NCI-H526 treated with DMSO at 0.1 percent for 48 hours (cell line): ENCODE data around the gene MADCAM1.
A peak's percentile ranks its signal among the peaks of the same experiment; 100 is the strongest.

Source experiments
- DNase-seq: peaks from one replicate; lab custom pipeline; 2025; lab: John Stamatoyannopoulos, UW

MADCAM1 gene

DNA sequence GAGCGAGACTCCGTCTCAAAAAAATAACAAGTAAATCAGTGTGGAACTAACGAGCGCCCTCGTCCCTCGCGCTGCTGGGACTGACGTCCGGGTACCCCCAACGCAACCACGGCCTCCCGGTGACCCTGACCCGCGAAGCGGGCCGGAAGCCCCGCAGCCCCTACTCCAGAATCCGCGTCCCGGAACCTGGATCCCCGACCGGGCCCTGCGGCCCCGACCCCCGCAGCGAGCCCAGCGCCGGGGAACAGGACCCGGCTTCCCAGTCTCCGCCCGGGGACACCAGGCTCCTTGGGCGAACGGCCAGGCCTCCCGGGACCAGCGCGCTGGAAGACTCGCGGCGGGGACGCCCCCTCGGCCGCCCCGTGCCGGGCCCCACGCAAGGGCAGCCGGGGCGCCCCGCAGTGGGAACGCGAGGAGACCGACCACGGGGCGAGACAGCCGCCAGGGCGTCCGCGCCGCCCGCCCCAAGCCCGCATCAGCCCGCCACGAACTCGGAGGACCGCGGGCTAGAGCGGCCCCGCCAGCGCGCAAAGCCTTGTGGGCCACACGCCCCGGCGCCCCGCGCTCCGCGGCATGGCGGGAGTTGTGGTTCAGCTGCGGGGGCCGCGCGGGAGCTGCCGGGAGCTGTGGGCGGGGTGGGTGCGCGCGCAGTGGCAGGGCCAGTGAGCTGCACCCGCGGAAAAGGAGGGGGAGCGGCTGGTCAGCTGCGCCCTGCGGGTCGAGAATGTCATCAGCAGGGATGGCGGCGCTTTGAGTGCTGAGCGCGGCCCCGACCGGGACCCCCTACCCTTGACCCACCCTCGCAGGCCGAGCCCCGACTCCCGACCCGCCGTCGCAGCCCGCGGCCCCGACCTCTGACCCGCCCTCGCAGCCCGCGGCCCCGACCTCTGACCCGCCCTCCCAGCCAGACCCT, 7.5 kb upstream of the MADCAM1 start:
- peak; percentile 77 for DNase-seq

GRCh38 chr19:489418-490196, 6.7 kb upstream of the MADCAM1 start:
- no peak for DNase-seq

DNA sequence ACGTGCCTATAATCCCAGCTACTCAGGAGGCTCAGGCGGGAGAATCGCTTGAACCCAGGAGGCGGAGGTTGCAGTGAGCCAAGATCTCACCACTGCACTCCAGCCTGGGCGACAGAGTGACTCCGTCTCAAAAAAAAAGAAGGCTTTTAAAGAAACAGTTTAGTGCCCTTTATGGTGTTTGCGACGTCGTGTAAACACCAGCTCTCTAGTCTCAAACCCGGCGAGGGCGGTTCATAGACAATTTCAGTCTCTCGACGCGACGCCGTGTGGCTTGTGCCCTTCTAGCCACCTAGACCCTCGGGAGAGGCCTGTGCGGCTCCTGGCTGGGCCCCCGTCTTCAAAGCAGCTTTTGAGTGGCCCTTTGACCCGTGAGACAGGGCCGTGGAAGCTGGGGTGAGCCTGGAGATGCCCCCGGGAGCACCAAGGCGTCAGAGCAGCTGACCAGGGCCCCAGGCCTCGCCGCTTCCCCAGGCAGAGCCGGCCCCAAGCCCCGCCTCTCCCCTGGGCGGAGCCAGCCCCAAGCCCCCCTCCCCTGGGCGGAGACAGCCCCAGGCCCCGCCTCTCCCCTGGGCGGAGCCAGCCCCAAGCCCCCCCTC, 5.0 kb upstream of the MADCAM1 start:
- DNase-seq = no peak

DNA sequence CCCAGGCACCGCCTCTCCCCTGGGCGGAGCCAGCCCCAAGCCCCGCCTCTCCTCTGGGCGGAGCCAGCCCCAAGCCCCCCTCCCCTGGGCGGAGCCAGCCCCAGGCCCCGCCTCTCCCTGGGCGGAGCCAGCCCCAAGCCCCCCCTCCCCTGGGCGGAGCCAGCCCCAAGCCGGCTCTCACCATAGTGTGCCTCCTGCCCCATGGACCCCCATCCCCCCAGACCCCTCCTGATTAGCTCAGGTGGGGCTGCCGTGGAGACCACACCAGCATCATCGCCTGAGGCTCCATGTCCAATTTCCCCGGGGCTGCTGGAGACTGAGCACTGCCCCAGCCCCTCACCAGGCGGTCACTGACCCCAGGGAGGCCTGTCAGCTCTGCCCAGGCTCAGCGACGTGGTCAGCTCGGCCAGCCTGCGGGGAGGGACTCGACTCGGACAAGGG, 4.2 kb upstream of the MADCAM1 start:
- DNase-seq = no peak

DNA sequence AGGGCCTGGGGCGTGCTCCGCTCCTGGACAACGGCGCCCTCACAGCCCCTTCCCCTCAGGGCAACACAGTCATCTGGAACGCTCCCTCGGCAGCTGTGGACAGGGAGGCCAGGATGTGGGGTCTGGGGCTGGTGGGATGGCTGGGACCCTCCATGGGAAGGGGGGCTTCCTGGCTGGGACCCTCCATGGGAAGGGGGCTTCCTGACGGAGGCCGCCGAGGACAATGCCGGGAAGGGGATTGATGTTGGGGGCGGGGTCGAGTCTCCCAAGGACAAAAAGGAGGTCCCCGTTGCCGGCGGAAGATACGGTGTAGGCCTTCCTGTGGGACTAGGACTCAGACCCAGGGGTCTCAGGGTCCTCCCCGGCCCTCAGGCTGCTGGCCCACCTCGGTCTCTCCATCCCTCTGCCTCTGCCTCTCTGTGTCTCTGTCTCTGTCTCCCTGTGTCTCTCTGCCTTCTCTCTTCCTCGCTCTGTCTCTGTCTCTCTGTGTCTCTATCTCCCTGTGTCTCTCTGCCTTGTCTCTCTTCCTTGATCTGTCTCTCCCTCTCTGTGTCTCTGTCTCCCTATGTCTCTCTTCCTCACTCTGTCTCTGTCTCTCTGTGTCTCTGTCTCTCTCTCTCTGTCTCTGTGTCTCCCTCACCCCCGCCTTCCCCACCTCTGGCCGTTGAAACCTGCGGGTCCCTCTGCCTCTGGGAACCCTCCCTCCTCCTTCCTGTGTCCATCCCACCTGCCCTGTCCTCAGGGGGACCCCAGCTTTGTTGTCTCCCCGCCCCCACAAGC, 2.7 kb upstream of the MADCAM1 start:
- no peak for DNase-seq

GRCh38 chr19:494171-495080, 1.9 kb upstream of the MADCAM1 start:
- no peak for DNase-seq

GRCh38 chr19:495081-495401, 1.2 kb upstream of the MADCAM1 start:
- DNase-seq = no peak

DNA sequence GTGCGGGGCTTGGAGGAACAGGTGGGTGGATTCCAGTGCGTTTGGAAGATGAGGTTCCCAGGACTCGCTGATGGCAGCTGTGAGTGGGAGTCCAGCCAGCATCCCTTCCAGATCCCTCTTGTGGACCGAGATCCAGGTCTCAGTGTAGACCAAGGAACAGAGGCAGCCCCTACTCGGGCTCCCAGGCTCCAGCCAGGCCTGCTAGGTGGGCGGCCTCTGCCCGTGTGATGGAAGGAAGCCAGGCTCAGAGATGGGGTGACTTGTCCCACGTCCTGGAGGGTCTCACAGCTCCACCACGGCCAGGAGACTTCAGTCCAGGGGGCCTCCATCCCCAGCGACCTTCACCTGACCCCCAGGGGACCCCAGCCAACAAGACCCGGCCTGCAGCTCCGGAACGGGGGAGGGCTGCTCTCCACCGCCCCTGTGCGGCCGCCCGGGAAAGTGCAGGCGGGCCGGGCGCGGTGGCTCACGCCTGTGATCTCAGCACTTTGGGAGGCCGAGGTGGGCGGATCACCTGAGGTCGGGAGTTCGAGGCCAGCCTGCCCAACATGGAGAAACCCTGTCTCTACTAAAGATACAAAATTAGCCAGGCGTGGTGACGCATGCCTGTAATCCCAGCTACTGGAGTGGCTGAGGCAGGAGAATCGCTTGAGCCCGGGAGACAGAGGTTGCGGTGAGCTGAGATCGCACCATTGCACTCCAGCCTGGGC, 729 bp upstream of the MADCAM1 start:
- DNase-seq = peak; percentile 45

GRCh38 chr19:496986-497385, 700 bp downstream of the MADCAM1 start:
- no peak for DNase-seq

DNA sequence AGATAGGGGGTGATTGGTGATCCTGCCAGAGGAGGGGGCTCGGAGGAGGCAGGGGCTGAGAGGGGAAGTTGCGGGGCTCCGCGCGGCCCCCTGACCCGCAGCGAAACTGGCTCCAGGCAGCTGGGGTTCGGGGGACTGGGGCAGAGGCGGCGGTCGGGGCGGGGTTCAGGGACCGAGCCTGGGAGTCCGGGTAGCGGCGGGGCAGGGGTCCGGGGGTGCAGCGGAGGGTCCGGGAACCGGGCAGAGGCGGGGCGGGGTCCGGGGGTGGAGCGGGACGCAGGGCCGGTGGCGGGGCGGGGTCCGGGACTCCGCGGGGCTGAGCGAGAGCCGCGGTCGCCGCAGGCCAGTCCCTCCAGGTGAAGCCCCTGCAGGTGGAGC, 1.2 kb downstream of the MADCAM1 start:
- no peak for DNase-seq

GRCh38 chr19:497869-498510, 1.7 kb downstream of the MADCAM1 start:
- no peak for DNase-seq

- no peak for DNase-seq
Measured at GRCh38 chr19:498511-498891, 2.2 kb downstream of the MADCAM1 start.

GRCh38 chr19:498977-499623, 2.8 kb downstream of the MADCAM1 start:
- no peak for DNase-seq

GRCh38 chr19:501646-502045, 5.4 kb downstream of the MADCAM1 start:
- no peak for DNase-seq

- DNase-seq = no peak
Measured at GRCh38 chr19:504616-505015, 8.3 kb downstream of the MADCAM1 start.

- peak; percentile 94 for DNase-seq
Measured at GRCh38 chr19:506404-507285, 10.4 kb downstream of the MADCAM1 start.

- peak; percentile 36 for DNase-seq
Measured at GRCh38 chr19:507286-508203, 11.3 kb downstream of the MADCAM1 start, which contains the start of gene TPGS1. TSS of gene TPGS1 (plus strand) at chr19:507497. CDS start at chr19:507507, 10 bp downstream.
